Adipose tissue (tissue), 3 donors: ENCODE results near the gene AKNA. TPM values are rescaled to one million over a fixed set of nuclear protein-coding genes. Genes with fewer than 3 reads are reported as not detected.

Experiments used
- H3K27ac ChIP-seq: one replicate; pipeline ENCODE4 v1.5.1; 2013; ENCODE audit warnings: low read depth, low read length
- WGBS, 3 donors: extraction: QIAGEN DNeasy Blood & Tissue Kit; methylation state at CpG; one replicate each; pipeline ENCODE4 v1.1.7; 2013; 5-methylcytosine and 5-hydroxymethylcytosine counted together
- polyA plus RNA-seq, 3 donors: library from polyadenylated mRNA; stranded (reverse); fragments of 200-250 nt; gene quantifications; one replicate each; pipeline ENCODE4 v1.2.3, GENCODE V29; 2013
- donor health status: healthy with polysubstance abuse.
- donor health status: Bipolar disorder and iron deficiency.
- donor health status: healthy.

The AKNA gene
- polyA plus RNA-seq, 3 donors = 10.3 to 25.5 (median 22.3) TPM

- no peak overlapping the region for H3K27ac ChIP-seq
- WGBS, 3 donors = 88 to 95% (median 90%) methylated on average over 16 of the region's 16 CpGs
Measured at GRCh38 chr9:114350636-114351401, 37.0 kb downstream of the AKNA start.

GRCh38 chr9:114349713-114350480, 37.9 kb downstream of the AKNA start:
- WGBS, 3 donors = 77 to 84% (median 82%) methylated on average over 10 of the region's 10 CpGs
- no peak overlapping the region for H3K27ac ChIP-seq

GRCh38 chr9:114348906-114349482, 38.8 kb downstream of the AKNA start:
- no peak overlapping the region for H3K27ac ChIP-seq
- WGBS, 3 donors = 32 to 60% (median 40%) methylated on average over 9 of the region's 9 CpGs

- 79 to 88% (median 85%) methylated on average over 12 of the region's 12 CpGs for WGBS, 3 donors
- no peak overlapping the region for H3K27ac ChIP-seq
Measured at GRCh38 chr9:114348261-114348905, 39.4 kb downstream of the AKNA start.

- WGBS, 3 donors = 89 to 92% (median 91%) methylated on average over 15 of the region's 15 CpGs
- H3K27ac ChIP-seq = no peak overlapping the region
Measured at GRCh38 chr9:114347675-114348074, 40.1 kb downstream of the AKNA start.

GRCh38 chr9:114346146-114346545, 41.6 kb downstream of the AKNA start:
- WGBS, 3 donors = 71 to 93% (median 88%) methylated on average over 11 of the region's 11 CpGs
- H3K27ac ChIP-seq = no peak overlapping the region

GRCh38 chr9:114345493-114346065, 42.2 kb downstream of the AKNA start:
- H3K27ac ChIP-seq = no peak overlapping the region
- 88 to 93% (median 89%) methylated on average over 7 of the region's 7 CpGs for WGBS, 3 donors

- WGBS, 3 donors = 65 to 85% (median 70%) methylated on average over 3 of the region's 3 CpGs
- H3K27ac ChIP-seq = no peak overlapping the region
Measured at GRCh38 chr9:114344692-114345091, 43.1 kb downstream of the AKNA start.

- 88 to 95% (median 90%) methylated on average over 11 of the region's 11 CpGs for WGBS, 3 donors
Measured at GRCh38 chr9:114344188-114344566, 43.6 kb downstream of the AKNA start.

GRCh38 chr9:114343471-114344187, 44.2 kb downstream of the AKNA start:
- no peak overlapping the region for H3K27ac ChIP-seq
- WGBS, 3 donors = 89 to 92% (median 89%) methylated on average over 9 of the region's 9 CpGs

More at GRCh38 chr9:114344188-114344566, 43.6 kb downstream of the AKNA start:
- no peak overlapping the region for H3K27ac ChIP-seq

- 88 to 91% (median 90%) methylated on average over 5 of the region's 5 CpGs for WGBS, 3 donors
Measured at GRCh38 chr9:114342755-114343440, 44.9 kb downstream of the AKNA start.

GRCh38 chr9:114341991-114342390, 45.8 kb downstream of the AKNA start:
- H3K27ac ChIP-seq = no peak overlapping the region
- 94 to 96% (median 95%) methylated on average over 4 of the region's 4 CpGs for WGBS, 3 donors

More at GRCh38 chr9:114342755-114343440, 44.9 kb downstream of the AKNA start:
- no peak overlapping the region for H3K27ac ChIP-seq

- 87 to 88% (median 87%) methylated on average over 12 of the region's 12 CpGs for WGBS, 3 donors
Measured at GRCh38 chr9:114341152-114341830, 46.5 kb downstream of the AKNA start.

GRCh38 chr9:114339130-114339908, 48.5 kb downstream of the AKNA start:
- WGBS, 3 donors = 80 to 84% (median 83%) methylated on average over 16 of the region's 16 CpGs
- no peak overlapping the region for H3K27ac ChIP-seq

More at GRCh38 chr9:114341152-114341830, 46.5 kb downstream of the AKNA start:
- H3K27ac ChIP-seq = no peak overlapping the region

- no peak overlapping the region for H3K27ac ChIP-seq
- WGBS, 3 donors = 90 to 95% (median 93%) methylated on average over 2 of the region's 2 CpGs
Measured at GRCh38 chr9:114338187-114338586, 49.6 kb downstream of the AKNA start.
